Karpas-422 (cell line): ENCODE results near the gene TBX19. TPM values are rescaled to one million over a fixed set of nuclear protein-coding genes. Genes with fewer than 3 reads are reported as not detected.

Source experiments
- DNase-seq: peaks from one replicate; pipeline ENCODE4 v3.0.0-alpha.2; 2015
- H2AFZ ChIP-seq: fragments of 200-600 bp; sonication (generic); 2 replicates; pipeline ENCODE4 v1.6.1; 2014; ENCODE audit warnings: antibody characterized with exemption, low read length, mixed read lengths
- H3K27ac ChIP-seq: fragments of 200-600 bp; sonication (generic); 2 replicates; pipeline ENCODE4 v1.5.1; 2014; ENCODE audit warnings: mild to moderate bottlenecking, low read length, moderate library complexity
- H3K27me3 ChIP-seq: fragments of 200-600 bp; sonication (generic); 2 replicates; pipeline ENCODE4 v1.6.1; 2014; ENCODE audit warnings: low read length, mixed read lengths
- H3K36me3 ChIP-seq: fragments of 200-600 bp; sonication (generic); 2 replicates; pipeline ENCODE4 v1.6.1; 2014; ENCODE audit warnings: low read length, mixed read lengths; ENCODE audit not compliant: insufficient read depth
- H3K4me1 ChIP-seq: fragments of 200-600 bp; sonication (generic); 2 replicates; pipeline ENCODE4 v1.6.1; 2014; ENCODE audit warnings: mild to moderate bottlenecking, low read length, mixed read lengths
- H3K4me2 ChIP-seq: fragments of 200-600 bp; sonication (generic); 2 replicates; pipeline ENCODE4 v1.6.1; 2014; ENCODE audit warnings: low read length, low read depth, mild to moderate bottlenecking; ENCODE audit not compliant: poor library complexity, severe bottlenecking
- H3K4me3 ChIP-seq: fragments of 200-600 bp; sonication (generic); 2 replicates; pipeline ENCODE4 v1.5.1; 2014; ENCODE audit warnings: mild to moderate bottlenecking, antibody characterized with exemption, low read length, mixed read lengths
- H3K79me2 ChIP-seq: fragments of 200-600 bp; sonication (generic); 2 replicates; pipeline ENCODE4 v1.6.1; 2014; ENCODE audit warnings: mild to moderate bottlenecking, low read length, mixed read lengths
- H3K9ac ChIP-seq: fragments of 200-600 bp; sonication (generic); 2 replicates; pipeline ENCODE4 v1.6.0; 2014; ENCODE audit warnings: low read length
- H3K9me2 ChIP-seq: fragments of 200-600 bp; sonication (generic), shearing (Covaris generic); replicated peaks from 2 replicates; pipeline ENCODE4 v1.6.0; 2014; ENCODE audit warnings: mild to moderate bottlenecking, low read length, moderate library complexity; ENCODE audit not compliant: insufficient read depth
- H3K9me3 ChIP-seq: fragments of 300-700, 200-600 bp; sonication (generic); 2 replicates; pipeline ENCODE4 v1.6.1; 2014; ENCODE audit warnings: low read length, mixed read lengths
- H4K20me1 ChIP-seq: fragments of 200-600 bp; sonication (generic); 2 replicates; pipeline ENCODE4 v1.6.1; 2014; ENCODE audit warnings: mild to moderate bottlenecking, antibody characterized with exemption, low read length, low read depth; ENCODE audit not compliant: insufficient read depth
- total RNA-seq: library from RNA; depleted of rRNA; stranded (reverse); fragments of >200 nt; shearing (Covaris generic); gene quantifications from 2 replicates; pipeline ENCODE4 v1.2.3, GENCODE V29; 2014; ENCODE audit warnings: low replicate concordance

The TBX19 gene
- total RNA-seq, 1 experiment from 2014 or later: 4.1 TPM

- H3K36me3 ChIP-seq: peaks cover 3% of the 10 kb centered on the region; the same call in 1 of the 2 replicates
These were observed 16.4 kb upstream of the TBX19 start for GRCh38 chr1:168264296-168264695.

DNA sequence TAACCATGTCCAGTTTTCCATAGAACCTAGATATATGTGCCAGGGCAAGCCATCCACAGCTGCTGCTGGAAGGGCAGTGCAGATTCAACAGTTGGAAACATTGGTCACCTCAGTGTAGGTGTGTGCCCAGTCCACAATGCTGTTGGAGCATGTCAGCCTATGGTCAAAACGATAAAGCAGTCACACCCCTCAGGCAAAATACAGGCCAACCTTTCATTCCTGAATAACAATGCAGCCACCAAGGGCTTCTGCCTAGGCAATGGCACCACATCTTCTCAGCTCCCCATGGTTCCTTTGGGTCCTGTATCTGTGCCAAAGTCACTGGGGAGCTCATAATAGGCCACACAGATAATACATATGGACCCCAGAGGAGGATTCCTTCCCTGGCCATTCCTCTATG, 15.1 kb upstream of the TBX19 start:
- no peaks in the 10 kb centered on the region for H4K20me1 ChIP-seq
- H3K4me1 ChIP-seq: no peaks in the 10 kb centered on the region
- H3K27me3 ChIP-seq: no peaks in the 10 kb centered on the region
- DNase-seq: no peak
- H3K4me2 ChIP-seq: no peak overlapping the region
- H3K27ac ChIP-seq: no peak overlapping the region
- H2AFZ ChIP-seq: no peak overlapping the region
- H3K9me3 ChIP-seq: no peaks in the 10 kb centered on the region
- H3K9ac ChIP-seq: no peak overlapping the region
- H3K4me3 ChIP-seq: no peak overlapping the region
- H3K79me2 ChIP-seq: peaks cover 11% of the 10 kb centered on the region
- H3K9me2 ChIP-seq: no peaks in the 10 kb centered on the region; the same call in 1 of the 2 replicates
- H3K36me3 ChIP-seq: peaks cover 3% of the 10 kb centered on the region; the same call in 1 of the 2 replicates

More at GRCh38 chr1:168264296-168264695, 16.4 kb upstream of the TBX19 start:
- no peak for DNase-seq
- no peaks in the 10 kb centered on the region for H4K20me1 ChIP-seq
- no peak overlapping the region for H3K4me2 ChIP-seq
- no peaks in the 10 kb centered on the region for H3K4me1 ChIP-seq
- no peak overlapping the region for H3K27ac ChIP-seq
- no peak overlapping the region for H3K4me3 ChIP-seq
- no peaks in the 10 kb centered on the region; the same call in 1 of the 2 replicates for H3K9me2 ChIP-seq
- no peaks in the 10 kb centered on the region for H3K27me3 ChIP-seq
- H3K79me2 ChIP-seq: peaks cover 24% of the 10 kb centered on the region
- H2AFZ ChIP-seq: no peak overlapping the region
- H3K9me3 ChIP-seq: no peaks in the 10 kb centered on the region
- no peak overlapping the region for H3K9ac ChIP-seq

GRCh38 chr1:168266644-168267186, 14.0 kb upstream of the TBX19 start:
- no peak overlapping the region for H3K27ac ChIP-seq
- H3K4me2 ChIP-seq: no peak overlapping the region
- peaks cover 3% of the 10 kb centered on the region; the same call in 1 of the 2 replicates for H3K36me3 ChIP-seq
- H3K9me2 ChIP-seq: no peaks in the 10 kb centered on the region; the same call in 1 of the 2 replicates
- H3K27me3 ChIP-seq: no peaks in the 10 kb centered on the region
- H2AFZ ChIP-seq: no peak overlapping the region
- H4K20me1 ChIP-seq: no peaks in the 10 kb centered on the region
- H3K4me1 ChIP-seq: no peaks in the 10 kb centered on the region
- H3K9ac ChIP-seq: no peak overlapping the region
- H3K79me2 ChIP-seq: peaks cover 5% of the 10 kb centered on the region
- DNase-seq: no peak
- H3K4me3 ChIP-seq: no peak overlapping the region
- H3K9me3 ChIP-seq: no peaks in the 10 kb centered on the region

- no peaks in the 10 kb centered on the region for H3K27me3 ChIP-seq
- H2AFZ ChIP-seq: no peak overlapping the region
- no peaks in the 10 kb centered on the region for H3K9me3 ChIP-seq
- H3K36me3 ChIP-seq: no peaks in the 10 kb centered on the region
- no peaks in the 10 kb centered on the region for H3K4me1 ChIP-seq
- H4K20me1 ChIP-seq: no peaks in the 10 kb centered on the region
- H3K4me3 ChIP-seq: no peak overlapping the region
- DNase-seq: no peak
- H3K4me2 ChIP-seq: no peak overlapping the region
- H3K79me2 ChIP-seq: no peaks in the 10 kb centered on the region
- H3K9me2 ChIP-seq: no peaks in the 10 kb centered on the region
- H3K9ac ChIP-seq: no peak overlapping the region
- H3K27ac ChIP-seq: no peak overlapping the region
These were observed 9.0 kb upstream of the TBX19 start for GRCh38 chr1:168271636-168272035.

GRCh38 chr1:168273575-168273974, 7.1 kb upstream of the TBX19 start:
- no peaks in the 10 kb centered on the region for H3K27me3 ChIP-seq
- no peak overlapping the region for H3K4me2 ChIP-seq
- no peaks in the 10 kb centered on the region for H3K9me3 ChIP-seq
- peaks cover 3% of the 10 kb centered on the region; the same call in 1 of the 2 replicates for H4K20me1 ChIP-seq
- H3K27ac ChIP-seq: no peak overlapping the region
- H3K79me2 ChIP-seq: no peaks in the 10 kb centered on the region
- H3K9ac ChIP-seq: no peak overlapping the region
- no peaks in the 10 kb centered on the region for H3K9me2 ChIP-seq
- no peak overlapping the region for H2AFZ ChIP-seq
- H3K4me1 ChIP-seq: no peaks in the 10 kb centered on the region
- no peaks in the 10 kb centered on the region for H3K36me3 ChIP-seq
- DNase-seq: no peak
- H3K4me3 ChIP-seq: no peak overlapping the region

DNA sequence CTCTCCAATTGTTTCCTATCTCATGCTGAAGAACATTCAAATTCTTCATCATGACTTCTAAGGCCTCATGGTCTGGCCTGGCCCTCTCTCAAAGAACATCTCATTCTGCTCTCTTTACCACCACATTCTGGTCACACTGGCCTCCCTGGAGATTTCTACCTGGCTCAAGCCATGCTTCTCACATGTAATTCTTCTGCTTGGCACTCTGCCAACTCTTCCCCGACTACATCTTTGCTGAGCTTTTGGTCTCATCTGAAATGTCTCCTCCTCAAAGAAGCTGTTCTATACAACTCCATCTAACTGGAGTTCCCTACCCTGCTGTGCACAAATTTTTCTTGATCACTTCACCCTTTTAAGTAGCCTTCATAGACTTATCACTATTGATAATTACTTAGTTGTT, 1.4 kb upstream of the TBX19 start:
- Histone ChIP-seq H3K4me2 (no peak overlapping the region), H3K79me2 (no peaks in the 10 kb centered on the region), H2AFZ (no peak overlapping the region), H3K27me3 (no peaks in the 10 kb centered on the region), H3K36me3 (no peaks in the 10 kb centered on the region), H3K4me3 (no peak overlapping the region), H3K9me2 (no peaks in the 10 kb centered on the region), H3K27ac (no peak overlapping the region), H3K4me1 (no peaks in the 10 kb centered on the region), H4K20me1 (peaks cover 9% of the 10 kb centered on the region; the same call in 1 of the 2 replicates), H3K9me3 (no peaks in the 10 kb centered on the region), H3K9ac (no peak overlapping the region)
- no peak for DNase-seq

GRCh38 chr1:168281603-168282325, 1.1 kb downstream of the TBX19 start:
- no peaks in the 10 kb centered on the region; the same call in 1 of the 2 replicates for H3K36me3 ChIP-seq
- no peaks in the 10 kb centered on the region for H3K79me2 ChIP-seq
- no peak overlapping the region for H3K9ac ChIP-seq
- no peak overlapping the region for H3K4me2 ChIP-seq
- H3K27me3 ChIP-seq: no peaks in the 10 kb centered on the region
- no peaks in the 10 kb centered on the region for H3K9me3 ChIP-seq
- H4K20me1 ChIP-seq: peaks cover 9% of the 10 kb centered on the region; the same call in 1 of the 2 replicates
- H3K9me2 ChIP-seq: no peaks in the 10 kb centered on the region
- H3K27ac ChIP-seq: no peak overlapping the region
- no peak overlapping the region for H2AFZ ChIP-seq
- H3K4me1 ChIP-seq: peaks cover 3% of the 10 kb centered on the region
- H3K4me3 ChIP-seq: no peak overlapping the region
- no peak for DNase-seq

DNA sequence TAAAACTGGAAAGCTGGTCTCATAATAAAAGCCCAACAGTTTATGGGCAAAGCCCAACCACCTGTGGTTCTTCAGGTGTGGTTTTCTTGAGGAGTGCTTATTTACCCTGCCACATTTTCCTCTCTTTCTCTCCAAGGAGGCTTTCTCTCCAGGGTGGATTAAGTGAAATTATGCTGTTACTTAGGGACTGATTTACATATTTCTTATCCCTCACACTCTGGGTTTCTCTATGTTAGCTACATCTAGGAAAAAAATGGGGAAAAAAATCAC, 4.8 kb downstream of the TBX19 start:
- Histone ChIP-seq H3K27ac (no peak overlapping the region), H3K27me3 (no peaks in the 10 kb centered on the region), H3K4me2 (no peak overlapping the region)

More for the DNA sequence above, 4.8 kb downstream of the TBX19 start:
- H3K36me3 ChIP-seq: no peaks in the 10 kb centered on the region; the same call in 1 of the 2 replicates
- peaks cover 7% of the 10 kb centered on the region for H3K4me1 ChIP-seq
- H3K9ac ChIP-seq: no peak overlapping the region
- 0 out of 2 replicates have a peak, but pooled peaks cover 3% of the 10 kb centered on the region for H4K20me1 ChIP-seq
- no peaks in the 10 kb centered on the region for H3K9me3 ChIP-seq
- no peaks in the 10 kb centered on the region for H3K9me2 ChIP-seq
- H3K79me2 ChIP-seq: no peaks in the 10 kb centered on the region
- no peak overlapping the region for H3K4me3 ChIP-seq
- no peak for DNase-seq
- no peak overlapping the region for H2AFZ ChIP-seq
